Sigmoid colon (tissue), 4 donors: ENCODE results near the gene MYBPC3.

Source experiments
- POLR2A ChIP-seq, 2 donors: fragments of 450-650 bp; IDR thresholded peaks; one replicate each; pipeline ENCODE4 v1.6.1; 2016; ENCODE audit warnings: antibody characterized with exemption in 2 of 2, mild to moderate bottlenecking in 2 of 2, moderate library complexity in 2 of 2
- POLR2AphosphoS5 ChIP-seq, 4 donors: sonication (generic); formaldehyde crosslinking; IDR thresholded peaks; one replicate each; pipeline ENCODE4 v1.6.1; 2017; ENCODE audit warnings: antibody characterized with exemption in 4 of 4
- TF ChIP-seq, protein P1 (sequence below), 4 experiments: fragments of 450-650 bp in 3 of 4; fragments of 200-600 bp in 1 of 4; IDR thresholded peaks; one replicate each; pipeline ENCODE4 v1.5.1; 2016 to 2019; ENCODE audit warnings: antibody characterized with exemption in 4 of 4, mild to moderate bottlenecking in 3 of 4, moderate library complexity in 2 of 4

GRCh38 chr11:47328449-47329390 is 23.8 kb downstream of the MYBPC3 start:
- TF ChIP-seq, protein P1, sequence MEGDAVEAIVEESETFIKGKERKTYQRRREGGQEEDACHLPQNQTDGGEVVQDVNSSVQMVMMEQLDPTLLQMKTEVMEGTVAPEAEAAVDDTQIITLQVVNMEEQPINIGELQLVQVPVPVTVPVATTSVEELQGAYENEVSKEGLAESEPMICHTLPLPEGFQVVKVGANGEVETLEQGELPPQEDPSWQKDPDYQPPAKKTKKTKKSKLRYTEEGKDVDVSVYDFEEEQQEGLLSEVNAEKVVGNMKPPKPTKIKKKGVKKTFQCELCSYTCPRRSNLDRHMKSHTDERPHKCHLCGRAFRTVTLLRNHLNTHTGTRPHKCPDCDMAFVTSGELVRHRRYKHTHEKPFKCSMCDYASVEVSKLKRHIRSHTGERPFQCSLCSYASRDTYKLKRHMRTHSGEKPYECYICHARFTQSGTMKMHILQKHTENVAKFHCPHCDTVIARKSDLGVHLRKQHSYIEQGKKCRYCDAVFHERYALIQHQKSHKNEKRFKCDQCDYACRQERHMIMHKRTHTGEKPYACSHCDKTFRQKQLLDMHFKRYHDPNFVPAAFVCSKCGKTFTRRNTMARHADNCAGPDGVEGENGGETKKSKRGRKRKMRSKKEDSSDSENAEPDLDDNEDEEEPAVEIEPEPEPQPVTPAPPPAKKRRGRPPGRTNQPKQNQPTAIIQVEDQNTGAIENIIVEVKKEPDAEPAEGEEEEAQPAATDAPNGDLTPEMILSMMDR (IDR thresholded peaks at IDR 0.05): no peak
- TF ChIP-seq POLR2A (IDR thresholded peaks at IDR 0.05) (no peak), POLR2AphosphoS5 (IDR thresholded peaks at IDR 0.05) (no peak)
